ENCODE measurements around the gene VPS33B.
A peak's percentile ranks its signal among the peaks of the same experiment; 100 is the strongest.
"Not testable (repeated sequence)": the region's sequence is repeated elsewhere in the genome, so short reads cannot be mapped to it uniquely, and the experiment has no call there.

VPS33B gene

DNA sequence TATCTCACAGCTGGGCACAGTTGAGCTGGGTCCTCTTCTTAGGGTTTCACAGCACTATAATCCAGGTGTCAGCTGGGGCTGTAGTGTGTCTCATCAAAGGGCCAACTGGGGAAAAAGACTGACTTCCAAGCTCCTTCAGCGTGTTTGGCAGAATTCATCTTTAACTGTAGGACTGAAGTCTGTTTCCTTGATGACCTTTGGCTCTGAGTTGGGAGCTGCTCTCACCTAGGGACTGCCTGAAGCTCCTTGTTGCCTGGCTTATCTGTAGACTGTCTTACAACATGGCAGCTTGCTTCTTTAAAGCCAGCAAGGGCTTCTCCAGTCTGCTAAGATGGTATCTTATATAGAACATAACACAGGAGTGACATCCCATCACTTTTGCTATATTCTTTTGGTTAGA, 5.3 kb upstream of the VPS33B start:
- DNase-seq, result no peak

DNA sequence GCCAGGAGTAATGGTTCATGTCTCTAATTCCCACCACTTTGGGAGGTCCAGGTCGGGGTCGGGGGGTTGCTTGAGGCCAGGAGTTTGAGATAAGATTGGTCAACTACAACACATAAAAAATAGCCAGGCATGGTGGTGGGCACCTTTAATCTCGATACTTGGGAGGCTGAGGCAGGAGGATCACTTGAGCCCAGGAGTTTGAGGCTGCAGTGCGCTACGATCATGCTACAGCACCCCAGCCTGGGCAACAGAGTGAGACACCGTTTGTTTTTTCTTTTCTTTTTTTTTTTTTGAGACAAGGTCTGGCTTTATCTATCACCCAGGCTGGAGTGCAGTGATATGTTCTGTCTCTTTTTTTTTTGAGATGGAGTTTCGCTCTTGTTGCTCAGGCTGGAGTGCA, 1.3 kb upstream of the VPS33B start:
- DNase-seq, result no peak

DNA sequence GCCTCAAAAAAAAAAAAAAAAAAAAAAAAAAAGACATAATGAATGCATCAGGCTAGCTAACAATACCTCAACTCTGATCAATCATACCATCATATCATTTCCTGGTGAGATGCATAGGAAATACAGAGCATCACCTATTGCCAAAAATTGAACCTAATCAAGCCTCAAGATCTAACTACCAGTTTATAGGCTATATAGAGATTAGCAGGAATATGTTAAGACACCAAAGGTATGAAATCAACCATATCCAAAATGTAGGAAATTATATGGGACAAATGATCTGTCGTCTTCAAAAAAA, 387 bp upstream of the VPS33B start:
- DNase-seq, result no peak

DNA sequence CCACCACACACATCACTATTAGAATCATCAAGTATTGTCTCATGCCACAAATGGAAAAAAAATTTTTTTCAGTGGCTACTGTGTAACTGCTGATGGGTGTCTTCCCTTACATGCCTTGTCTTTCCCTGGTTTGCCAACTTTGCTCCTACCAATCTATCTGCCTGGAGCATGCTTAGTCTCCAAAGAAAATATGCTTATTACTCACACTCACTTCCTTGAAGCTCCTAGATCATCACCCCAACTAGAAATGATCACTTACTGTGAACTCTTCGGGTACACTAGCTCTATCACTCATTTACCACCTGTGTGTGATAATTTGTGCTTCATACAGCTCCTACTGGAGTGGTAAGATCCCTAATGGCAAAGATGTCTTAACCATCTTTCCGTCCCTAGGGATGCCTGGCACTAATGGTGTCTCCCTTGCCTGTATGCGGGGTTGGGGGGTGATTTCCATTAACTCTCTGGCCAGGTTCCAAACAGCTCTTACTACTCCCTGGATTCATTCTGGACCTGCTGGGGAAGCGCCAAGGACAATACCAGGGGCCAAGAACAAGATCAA, 799 bp downstream of the VPS33B start:
- peak; percentile 0 to 4 for DNase-seq

DNA sequence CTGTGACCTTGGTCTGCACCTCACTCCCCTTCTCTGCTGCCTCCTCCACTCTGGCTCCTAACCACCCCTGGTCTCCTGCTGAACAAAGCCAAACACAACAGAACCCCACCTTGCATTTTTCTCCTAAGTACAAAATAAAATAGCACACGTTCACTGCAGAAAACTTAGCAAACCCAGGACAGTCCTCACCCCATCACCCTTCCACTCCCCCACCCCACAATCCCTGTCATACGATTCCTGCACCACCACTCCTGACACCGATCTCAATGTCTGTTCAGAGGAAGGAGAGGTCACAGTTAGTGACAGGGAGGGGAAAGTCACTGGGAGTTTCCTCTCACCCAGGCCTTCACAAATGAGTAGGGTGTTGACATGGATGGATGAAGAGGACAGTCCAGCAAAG, 4.2 kb downstream of the VPS33B start:
- DNase-seq, result no peak

DNA sequence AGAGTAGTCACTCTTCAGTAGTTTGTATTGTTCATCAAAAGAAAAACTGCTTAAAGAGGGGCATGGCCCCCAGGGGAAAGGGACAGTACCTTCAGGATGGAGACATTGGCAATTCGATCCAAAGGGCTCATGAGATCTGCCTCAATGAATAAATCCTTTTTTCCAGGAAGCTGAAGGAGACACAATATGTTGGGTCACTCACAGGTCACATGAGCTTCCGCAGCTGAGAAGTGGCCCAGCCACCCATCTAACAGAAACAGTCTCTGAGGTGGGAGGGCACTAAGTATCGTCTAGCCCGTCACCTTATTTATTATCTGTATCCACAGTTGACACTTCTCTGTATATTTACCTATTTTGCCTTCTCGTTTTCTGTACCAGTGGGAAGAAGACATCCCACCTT, 4.7 kb downstream of the VPS33B start:
- no peak for DNase-seq

DNA sequence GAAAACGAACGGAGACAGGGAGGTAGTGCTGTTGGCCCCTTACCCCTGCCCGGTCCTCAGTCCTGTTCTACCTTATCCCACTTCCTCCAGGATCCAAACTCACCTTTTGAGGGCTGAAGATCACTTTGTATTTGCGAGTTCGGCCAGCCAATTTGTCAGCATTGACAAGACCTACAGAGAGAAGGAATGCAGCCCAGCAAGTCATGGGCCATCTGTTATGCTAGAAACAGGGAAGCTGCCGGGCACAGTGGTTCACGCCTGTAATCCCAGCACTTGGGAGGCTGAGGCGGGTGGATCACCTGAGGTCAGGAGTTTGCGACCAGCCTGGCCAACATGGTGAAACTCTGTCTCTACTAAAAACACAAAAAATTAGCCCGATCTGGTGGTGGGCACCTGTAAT, 8.7 kb downstream of the VPS33B start:
- DNase-seq, result not testable (repeated sequence)

DNA sequence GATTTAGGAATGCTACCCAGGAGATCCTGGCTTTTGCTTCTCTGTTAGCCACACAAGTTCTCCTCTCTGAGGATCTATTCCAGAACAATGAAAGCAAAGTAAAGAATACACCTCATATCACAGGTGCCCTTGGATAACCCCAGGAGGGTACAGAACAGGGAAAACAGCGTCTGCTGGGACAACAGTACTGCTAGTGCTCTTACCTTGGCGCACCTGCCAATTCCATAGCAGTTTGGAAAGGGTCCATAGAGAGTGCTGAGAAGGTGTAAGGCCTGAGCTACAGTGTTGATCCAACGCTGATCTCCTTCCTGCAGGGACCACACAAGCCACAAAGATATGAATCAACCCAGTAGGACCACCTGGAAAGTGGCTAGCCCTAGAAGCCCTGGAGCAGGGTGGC, 15.1 kb downstream of the VPS33B start:
- no peak for DNase-seq

DNA sequence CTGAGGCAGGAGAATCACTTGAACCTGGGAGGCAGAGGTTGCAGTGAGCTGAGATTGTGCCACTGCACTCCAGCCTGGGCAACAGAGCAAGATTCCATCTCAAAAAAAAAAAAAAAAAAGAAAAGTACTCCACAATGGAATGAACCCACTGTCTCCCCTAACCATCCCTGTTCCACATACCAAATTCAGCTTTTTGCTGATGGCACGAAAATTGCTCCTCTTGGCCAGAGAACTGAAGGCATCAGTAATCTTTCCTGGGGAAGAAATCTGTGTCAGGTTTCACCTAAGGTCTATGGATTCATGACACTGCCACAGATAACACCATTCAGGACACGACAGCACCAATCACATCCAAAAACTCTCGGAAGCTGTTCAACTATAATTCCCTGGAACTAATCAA, 21.2 kb downstream of the VPS33B start:
- DNase-seq, result no peak

DNA sequence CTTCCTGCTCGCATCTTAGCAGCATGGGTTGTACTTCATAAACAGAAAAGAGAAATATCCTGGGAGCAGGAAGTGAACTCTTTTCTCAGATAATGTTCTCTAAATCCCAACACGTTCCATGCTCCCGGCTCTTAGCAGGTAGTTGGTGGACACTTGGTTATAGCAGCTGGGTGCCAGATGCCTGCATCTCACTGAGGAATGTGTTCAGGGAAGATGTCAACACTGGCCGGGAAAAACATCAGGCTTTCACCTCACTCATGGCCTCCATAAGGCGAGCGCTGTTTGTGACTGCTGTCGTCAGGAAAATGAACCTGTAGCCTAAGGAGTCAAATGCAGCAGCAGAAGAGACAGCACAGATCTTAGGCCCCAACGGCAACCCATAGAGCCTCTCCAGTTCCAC, 23.7 kb downstream of the VPS33B start:
- no peak for DNase-seq

DNA sequence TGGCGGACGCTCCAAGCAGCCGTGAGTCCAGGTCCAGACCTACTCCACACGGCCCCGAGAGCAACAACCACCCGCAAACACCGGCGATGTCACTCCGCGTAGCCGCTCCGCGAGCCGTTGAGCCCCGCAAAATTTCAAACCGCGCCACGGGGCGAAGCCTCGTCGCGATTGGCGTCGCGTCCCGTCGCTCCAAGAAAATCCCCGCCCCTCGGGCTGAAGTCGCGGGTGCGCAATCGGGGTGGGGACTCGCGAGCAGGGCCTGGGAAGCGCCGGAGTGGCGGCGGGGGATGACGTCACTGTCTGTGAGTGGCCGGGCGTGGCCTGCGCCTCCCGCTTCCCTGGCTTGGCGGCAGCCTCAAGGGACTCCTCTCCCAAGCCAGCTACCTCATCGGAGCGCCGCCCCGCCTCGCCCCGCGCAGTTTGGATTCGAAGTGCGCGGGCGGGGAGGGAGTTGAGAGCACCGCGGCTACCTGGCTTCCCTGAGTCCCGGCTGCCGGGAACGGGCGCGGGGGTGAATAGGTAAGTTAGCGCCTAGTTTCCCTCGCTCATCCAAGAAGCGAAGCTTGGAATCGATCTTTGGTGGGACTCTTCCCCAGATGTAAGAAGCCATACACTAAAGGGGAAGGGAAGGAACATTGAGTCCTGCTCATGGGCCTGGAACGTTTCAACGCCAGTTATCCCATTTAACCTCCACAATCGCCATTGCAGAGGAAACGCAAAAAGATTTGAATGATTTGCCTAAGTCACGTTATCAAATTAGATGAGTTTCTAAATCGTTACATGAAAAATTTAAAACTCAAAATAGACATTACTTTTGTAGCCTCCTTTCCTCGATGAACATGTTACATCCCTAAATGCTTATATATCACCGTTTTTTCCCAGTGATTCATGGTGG, 27.7 kb downstream of the VPS33B start, which contains the start of gene PRC1:
PRC1 (minus strand) TSS at position 119 of the 895 bp plus-strand sequence; CDS start at position 1, 118 bp downstream.
- DNase-seq, result peak; percentile 91 to 98

DNA sequence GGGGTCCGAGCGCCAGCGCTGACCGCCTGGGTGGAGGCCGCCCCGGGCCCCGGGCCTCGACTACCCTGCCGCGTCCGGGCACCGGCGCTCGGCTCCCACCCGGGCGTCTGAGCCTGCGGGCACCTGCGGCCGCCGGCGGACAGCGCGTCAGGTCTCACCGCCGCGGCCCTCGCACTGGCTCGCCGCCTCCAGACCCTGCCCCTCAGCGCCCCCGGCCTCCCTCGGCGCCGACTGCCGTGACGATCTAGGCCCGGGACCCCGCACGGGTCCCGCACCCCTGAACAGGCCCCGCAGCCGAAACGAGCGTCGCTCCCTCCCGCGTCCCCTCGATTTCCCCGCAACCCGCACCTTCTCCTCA, 28.4 kb downstream of the VPS33B start:
- DNase-seq, result no peak

DNA sequence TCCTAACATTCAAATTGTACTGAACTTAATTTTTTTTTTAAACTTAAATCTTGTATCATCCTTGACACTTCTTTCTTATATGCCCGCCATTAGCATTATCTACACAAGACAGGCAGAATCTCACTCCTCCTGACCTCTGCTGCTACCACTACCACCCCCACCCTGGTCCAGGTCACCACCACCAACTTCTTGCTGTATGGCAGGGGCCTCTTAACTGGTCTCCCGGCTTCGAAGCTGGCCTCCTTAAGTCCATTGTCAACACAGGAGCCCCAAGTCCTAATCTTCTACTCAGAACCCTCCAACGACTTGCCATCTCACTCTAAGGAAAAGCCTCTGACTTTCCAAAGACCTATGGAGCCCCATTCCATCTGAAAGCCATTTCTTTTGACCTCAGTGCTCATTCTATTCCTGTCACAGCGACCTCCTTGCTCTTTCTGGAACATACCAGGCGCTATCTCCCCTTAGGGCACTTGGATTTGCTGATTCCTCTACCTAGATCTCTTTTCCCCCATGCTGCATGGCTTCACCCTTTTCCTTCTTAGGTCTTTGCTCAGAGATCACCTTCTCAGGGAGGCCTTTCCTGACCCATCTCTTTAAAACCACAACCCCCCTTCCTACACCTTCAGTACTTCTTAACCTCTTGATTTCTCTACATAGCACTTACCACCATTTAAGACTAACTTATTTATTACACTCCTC, 30.7 kb downstream of the VPS33B start:
- DNase-seq, result no peak

DNA sequence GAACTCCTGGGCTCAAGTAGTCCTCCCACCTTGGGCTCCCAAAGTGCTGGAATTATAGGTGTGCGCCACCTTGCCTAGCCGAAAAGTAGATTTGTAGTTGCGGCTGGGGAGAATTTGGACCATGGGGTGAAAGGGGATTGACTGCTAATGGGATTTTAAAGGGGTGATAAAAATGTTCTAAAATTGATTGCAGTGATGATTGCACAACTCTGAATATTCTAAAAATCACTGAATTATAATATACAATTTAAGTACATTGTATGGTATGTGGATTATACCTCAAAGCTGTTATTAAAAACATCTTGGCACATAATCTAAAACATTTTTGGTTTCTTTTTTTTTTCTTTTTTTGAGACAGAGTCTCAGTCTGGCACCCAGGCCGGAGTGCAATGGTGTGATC, 31.9 kb downstream of the VPS33B start:
- DNase-seq, result no peak

DNA sequence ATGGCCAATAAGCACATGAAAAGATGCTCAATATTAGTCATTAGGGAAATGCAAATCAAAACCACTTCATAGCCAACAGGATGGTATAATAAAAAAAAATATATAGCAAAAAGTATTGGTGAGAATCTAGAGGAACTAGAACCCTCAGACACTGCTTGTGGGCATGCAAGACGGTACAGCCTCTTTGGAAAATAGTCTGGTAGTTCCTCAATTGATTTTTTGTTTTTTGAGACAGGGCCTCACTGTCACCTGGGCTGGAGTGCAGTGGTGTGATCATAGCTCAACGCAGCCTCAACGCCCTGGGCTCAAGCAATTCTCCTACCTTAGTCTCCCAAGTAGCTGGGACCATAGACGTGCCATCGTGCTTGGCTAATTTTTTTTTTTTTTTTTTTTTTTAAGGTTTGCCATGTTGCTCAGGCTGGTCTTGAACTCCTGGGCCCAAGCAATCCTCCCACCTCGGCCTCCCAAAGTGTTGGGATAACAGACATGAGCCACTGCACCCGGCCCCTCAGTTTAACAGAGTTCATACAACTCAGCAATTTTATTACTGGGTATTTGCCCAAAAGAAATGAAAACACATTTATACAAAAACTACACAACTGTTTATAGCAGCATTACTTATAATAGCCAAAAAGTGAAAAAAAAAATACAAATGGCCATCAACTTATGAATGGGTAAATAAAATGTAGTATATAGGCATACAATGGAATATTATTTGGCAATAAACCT, 33.2 kb downstream of the VPS33B start:
- DNase-seq, result no peak

DNA sequence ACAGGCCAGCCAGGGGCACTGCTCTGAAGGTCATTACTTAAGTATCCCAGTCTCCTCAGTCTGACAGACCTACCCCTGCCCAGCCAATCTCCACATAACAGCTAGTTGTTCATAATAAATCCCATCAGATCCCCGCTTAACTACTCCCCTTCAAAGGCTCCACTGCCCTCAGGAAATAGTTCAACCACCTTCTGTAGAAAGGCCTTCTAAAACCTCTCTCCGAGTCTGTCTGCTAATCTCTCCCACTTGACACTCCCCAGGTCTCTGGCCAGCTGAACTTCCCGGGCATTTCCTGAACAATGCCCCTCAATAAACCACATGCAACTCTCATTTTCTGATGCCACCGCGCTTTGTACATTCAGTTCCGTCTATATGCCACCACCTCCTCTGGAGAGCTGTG, 34.1 kb downstream of the VPS33B start:
- no peak for DNase-seq

DNA sequence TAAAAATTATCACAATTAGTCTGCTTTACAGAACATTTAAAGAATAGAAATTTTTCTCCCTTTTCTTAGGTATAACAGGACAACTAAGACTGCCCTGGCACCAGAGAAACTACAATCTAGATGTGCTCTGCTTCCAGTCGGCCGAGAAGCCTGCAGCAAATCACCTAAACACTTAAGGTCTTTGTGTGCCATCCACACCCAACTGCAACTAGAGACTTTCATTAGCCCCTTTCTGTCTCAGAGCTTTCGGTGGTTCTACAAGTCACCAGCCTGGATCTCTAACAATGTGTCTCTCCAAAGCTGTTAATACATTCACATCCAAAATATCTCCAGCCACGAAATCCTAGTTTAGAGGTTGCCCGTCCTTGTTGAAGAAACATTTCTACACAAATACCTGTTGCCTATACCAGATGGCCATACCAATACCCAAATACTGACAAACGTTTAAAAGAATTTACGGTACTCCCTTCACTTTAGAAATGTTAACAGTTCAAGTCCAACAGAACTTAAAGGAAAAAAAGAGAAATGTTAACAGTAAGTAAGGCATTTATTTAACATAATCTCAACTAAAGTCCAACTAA, 34.7 kb downstream of the VPS33B start:
- DNase-seq, result no peak

DNA sequence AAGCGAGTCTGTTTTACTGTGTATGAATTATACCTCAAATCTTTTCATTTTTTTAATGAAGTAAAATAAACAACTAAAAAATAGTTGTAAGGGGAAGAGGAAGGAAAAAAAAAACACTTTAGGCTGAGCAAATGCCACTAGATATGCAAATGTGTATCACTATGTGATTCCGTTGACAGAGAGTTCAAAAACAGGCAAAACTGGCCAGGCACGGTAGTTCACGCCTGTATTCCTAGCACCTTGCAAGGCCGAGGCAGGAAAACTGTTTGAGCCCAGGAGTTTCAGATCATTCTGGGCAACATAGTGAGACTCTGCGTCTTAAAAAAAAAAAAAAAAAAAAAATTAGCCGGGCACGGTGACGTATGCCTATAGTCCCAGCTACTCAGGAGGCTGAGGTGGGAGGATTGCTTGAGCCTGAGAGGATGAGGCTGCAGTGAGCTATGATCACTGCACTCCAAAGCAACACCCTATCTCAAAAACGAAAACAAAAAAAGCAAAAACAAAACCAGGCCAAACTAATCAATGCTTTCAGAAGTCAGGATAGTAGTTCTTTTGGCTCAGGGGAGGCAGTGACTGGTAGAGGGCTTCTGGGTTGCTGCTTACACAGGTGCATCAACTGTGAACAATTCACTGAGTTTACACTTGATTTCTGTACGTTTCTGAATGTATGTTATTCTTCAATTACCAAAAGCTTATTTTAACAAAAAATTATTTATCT, 35.4 kb downstream of the VPS33B start:
- no peak for DNase-seq

DNA sequence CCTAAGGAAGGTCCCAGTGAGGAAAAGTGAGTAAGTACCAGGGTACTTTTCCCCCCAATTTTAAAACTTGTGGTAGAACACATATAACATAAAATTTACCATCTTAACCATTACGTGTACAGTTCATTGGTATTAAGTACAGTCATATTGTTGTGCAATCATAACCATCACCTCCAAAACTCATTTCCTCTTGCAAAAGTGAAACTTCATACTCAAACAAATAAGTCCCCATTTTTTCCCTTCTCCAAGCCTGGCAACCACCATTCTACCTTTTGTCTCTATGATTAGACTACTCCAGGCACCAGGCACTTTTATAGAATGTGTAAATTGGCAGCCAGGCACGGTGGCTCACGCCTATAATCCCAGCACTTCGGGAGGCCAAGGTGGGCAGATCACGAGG, 40.3 kb downstream of the VPS33B start:
- DNase-seq, result no peak

DNA sequence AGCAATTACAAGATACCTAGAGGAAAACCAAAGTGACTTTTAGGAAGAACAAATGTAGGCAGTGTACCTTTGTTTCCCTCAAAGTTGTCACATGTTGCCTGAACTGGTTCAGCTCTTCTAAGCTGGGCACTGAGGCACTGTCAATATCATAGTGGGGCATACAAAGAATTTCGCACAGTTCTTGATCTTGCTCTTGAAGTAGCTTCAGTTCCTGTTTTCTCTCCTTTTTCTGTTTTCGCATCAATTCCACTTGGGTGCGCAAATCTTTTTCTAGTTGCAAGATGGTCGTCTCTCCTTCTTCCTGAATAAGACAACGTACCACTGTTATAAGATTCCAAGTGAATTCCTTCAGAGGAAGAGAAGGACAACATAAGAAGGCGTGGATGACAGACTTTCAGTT, 40.7 kb downstream of the VPS33B start:
- DNase-seq, result no peak

DNA sequence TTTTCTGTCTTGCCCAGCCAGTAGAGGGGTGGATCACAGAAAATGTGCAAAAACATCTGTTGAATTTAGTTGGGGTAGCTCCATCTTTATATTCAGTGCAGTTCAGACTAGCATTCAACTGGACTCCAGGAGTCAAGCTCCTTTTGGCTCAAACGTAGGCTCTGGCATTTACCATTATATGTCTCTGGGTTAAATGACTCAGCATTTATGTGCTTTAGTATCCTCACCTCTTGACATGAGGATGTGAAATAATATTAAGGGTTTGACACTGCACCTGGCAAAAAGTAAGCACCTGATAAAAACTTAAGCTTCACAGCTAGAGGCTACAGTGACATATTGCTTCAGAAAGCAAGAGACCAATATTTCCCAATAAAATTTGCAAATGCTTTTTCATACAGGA, 42.8 kb downstream of the VPS33B start:
- no peak for DNase-seq

DNA sequence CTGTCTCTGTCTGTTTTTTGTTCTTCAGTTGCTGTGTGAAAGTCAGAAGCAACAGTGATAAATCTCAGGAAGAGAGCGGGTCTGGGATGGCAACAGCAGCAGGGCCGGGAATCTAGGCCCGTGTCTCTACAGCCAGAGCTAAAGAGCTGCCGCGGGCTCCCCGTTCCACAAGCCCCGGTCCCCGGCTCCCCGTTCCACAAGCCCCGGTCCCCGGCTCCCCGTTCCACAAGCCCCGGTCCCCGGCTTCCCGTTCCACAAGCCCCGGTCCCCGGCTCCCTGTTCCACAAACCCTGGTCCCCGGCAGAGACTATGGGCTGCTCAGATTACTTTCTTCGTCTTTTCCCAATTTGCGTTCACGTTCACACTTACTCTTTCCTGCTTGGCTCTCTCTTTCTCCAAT, 48.2 kb downstream of the VPS33B start:
- no peak for DNase-seq

DNA sequence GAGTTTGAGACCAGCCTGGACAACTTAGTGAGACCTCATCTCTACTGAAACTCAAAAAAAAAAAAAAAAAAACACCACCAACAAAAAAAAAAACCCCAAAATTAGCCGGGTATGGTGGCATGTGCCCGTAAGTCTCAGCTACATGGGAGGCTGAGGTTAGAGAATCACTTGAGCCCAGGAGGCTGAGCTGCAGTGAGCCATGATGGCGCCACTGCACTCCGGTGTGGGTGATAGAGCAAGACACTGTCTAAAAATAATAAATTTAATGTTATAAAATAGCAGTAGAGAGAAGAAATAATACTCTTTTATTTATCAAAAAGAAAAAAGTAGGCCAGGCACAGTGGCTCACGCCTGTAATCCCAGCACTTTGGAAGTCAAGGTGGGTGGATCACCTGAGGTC, 50.3 kb downstream of the VPS33B start:
- DNase-seq, result no peak

Measured in NCI-H446 (cell line).